Endothelial cell of umbilical vein (primary cell): Measurements from ENCODE around the gene PLEKHA5.

ENCODE experiments used
- MYC ChIP-seq: IDR thresholded peaks from one replicate; pipeline ENCODE4 v1.6.1; 2011; ENCODE audit warnings: mild to moderate bottlenecking, low read depth, low read length
- POLR2AphosphoS5 ChIP-seq: IDR thresholded peaks from 2 replicates; pipeline ENCODE4 v1.6.1; 2012; ENCODE audit warnings: low read depth, mild to moderate bottlenecking, control low read depth, low read length, moderate library complexity; ENCODE audit not compliant: insufficient read depth

GRCh38 chr12:19151298-19151697, 21.8 kb downstream of the PLEKHA5 start:
- no peak for TF ChIP-seq POLR2AphosphoS5
- TF ChIP-seq MYC, result no peak
